Measurements from ENCODE around the gene RAI2.
A peak's percentile ranks its signal among the peaks of the same experiment; 100 is the strongest.

Gene RAI2

GRCh38 chrX:17813277-17813676 is 47.8 kb downstream of the RAI2 start:
- TF ChIP-seq, protein P1, sequence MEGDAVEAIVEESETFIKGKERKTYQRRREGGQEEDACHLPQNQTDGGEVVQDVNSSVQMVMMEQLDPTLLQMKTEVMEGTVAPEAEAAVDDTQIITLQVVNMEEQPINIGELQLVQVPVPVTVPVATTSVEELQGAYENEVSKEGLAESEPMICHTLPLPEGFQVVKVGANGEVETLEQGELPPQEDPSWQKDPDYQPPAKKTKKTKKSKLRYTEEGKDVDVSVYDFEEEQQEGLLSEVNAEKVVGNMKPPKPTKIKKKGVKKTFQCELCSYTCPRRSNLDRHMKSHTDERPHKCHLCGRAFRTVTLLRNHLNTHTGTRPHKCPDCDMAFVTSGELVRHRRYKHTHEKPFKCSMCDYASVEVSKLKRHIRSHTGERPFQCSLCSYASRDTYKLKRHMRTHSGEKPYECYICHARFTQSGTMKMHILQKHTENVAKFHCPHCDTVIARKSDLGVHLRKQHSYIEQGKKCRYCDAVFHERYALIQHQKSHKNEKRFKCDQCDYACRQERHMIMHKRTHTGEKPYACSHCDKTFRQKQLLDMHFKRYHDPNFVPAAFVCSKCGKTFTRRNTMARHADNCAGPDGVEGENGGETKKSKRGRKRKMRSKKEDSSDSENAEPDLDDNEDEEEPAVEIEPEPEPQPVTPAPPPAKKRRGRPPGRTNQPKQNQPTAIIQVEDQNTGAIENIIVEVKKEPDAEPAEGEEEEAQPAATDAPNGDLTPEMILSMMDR (IDR thresholded peaks at IDR 0.05; ENCODE audit: low read depth, low read length, missing control alignments): no peak
- H3K4me3 ChIP-seq (replicated peaks; ENCODE audit: low read depth, low read length): no peak overlapping the region
- DNase-seq (ENCODE audit: extremely low read depth, low read depth): no peak

GRCh38 chrX:17812763-17813162 is 48.3 kb downstream of the RAI2 start:
- TF ChIP-seq, protein P1 (IDR thresholded peaks at IDR 0.05; ENCODE audit: low read depth, low read length, missing control alignments): peak; percentile 47
- no peak for DNase-seq (ENCODE audit: extremely low read depth, low read depth)

DNA sequence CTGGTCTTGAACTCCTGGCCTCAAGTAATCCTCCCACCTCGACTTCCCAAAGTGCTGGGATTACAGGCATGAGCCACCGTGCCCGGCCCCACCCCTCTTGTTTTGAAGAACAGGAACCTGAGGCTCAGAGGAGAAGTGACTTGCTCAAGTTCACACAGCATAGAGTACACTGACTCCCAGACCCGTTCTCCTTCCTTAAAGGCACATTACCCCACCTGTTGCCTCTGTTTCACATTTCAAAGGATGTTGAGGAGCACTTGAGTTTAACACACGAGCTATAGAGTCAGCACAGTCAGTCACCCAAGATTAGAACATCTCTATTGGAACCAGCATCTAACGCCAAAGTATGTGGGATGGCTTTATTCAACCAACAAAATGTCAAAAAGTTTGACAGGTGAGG is 51.1 kb downstream of the RAI2 start:
- TF ChIP-seq, protein P1 (IDR thresholded peaks at IDR 0.05; ENCODE audit: low read depth, low read length, missing control alignments): no peak
- no peak for DNase-seq (ENCODE audit: extremely low read depth, low read depth)

More at GRCh38 chrX:17812763-17813162, 48.3 kb downstream of the RAI2 start:
- H3K4me3 ChIP-seq (replicated peaks; ENCODE audit: low read depth, low read length): no peak overlapping the region

GRCh38 chrX:17809273-17809672 is 51.8 kb downstream of the RAI2 start:
- DNase-seq (ENCODE audit: extremely low read depth, low read depth): no peak
- TF ChIP-seq, protein P1 (IDR thresholded peaks at IDR 0.05; ENCODE audit: low read depth, low read length, missing control alignments): no peak
- no peak overlapping the region for H3K4me3 ChIP-seq (replicated peaks; ENCODE audit: low read depth, low read length)

More for the DNA sequence above, 51.1 kb downstream of the RAI2 start:
- H3K4me3 ChIP-seq (replicated peaks; ENCODE audit: low read depth, low read length): no peak overlapping the region

DNA sequence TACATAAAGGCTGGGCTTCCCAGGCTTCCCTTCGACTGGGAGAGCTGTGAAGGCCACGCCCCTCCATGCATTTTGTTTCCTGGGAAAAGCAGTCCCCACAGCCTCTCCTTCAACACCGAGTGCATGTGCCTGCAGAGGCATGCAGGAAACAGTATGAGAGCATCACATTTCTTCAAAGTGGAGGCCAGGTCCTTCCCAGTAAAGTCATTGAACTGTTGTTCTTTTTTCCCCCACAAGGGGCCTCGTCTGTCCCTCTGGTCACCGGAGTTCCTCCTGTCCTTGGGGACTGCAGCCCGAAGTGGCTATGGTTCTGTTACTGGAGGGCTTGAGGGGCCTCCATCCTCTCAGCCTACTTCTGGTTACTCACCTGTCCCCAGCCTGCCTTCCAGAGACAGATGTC is 56.0 kb downstream of the RAI2 start:
- no peak overlapping the region for H3K4me3 ChIP-seq (replicated peaks; ENCODE audit: low read depth, low read length)
- TF ChIP-seq, protein P1 (IDR thresholded peaks at IDR 0.05; ENCODE audit: low read depth, low read length, missing control alignments): no peak
- no peak for DNase-seq (ENCODE audit: extremely low read depth, low read depth)

GRCh38 chrX:17803449-17803848 is 57.6 kb downstream of the RAI2 start:
- H3K4me3 ChIP-seq (replicated peaks; ENCODE audit: low read depth, low read length): no peak overlapping the region
- DNase-seq (ENCODE audit: extremely low read depth, low read depth): no peak
- TF ChIP-seq, protein P1 (IDR thresholded peaks at IDR 0.05; ENCODE audit: low read depth, low read length, missing control alignments): no peak

DNA sequence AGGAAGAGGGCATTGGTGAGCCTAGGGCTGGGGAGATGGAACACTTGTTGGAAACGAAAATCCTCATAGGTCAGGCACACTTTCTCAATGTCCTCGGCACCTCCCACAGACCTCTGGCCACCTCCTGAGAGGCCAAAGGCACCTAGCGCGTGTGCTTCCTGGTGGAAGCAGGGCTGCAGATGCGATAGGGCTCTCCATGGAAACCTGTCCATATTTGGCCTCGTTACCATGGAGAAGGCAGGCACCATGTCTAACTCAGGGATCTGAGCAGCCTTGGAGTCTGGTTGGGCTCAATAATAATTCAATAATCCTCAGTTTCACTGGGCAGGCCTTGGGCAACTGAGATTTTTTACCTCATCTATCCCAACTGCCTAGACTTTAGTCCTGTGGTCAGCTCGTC is 58.3 kb downstream of the RAI2 start:
- H3K4me3 ChIP-seq (replicated peaks; ENCODE audit: low read depth, low read length): no peak overlapping the region
- DNase-seq (ENCODE audit: extremely low read depth, low read depth): no peak
- TF ChIP-seq, protein P1 (IDR thresholded peaks at IDR 0.05; ENCODE audit: low read depth, low read length, missing control alignments): no peak

Measured in HFF-Myc (cell line).